ENCODE measurements around the gene NTM.
"Not testable (repeated sequence)": the region's sequence is repeated elsewhere in the genome, so short reads cannot be mapped to it uniquely, and the experiment has no call there.

The NTM gene

DNA sequence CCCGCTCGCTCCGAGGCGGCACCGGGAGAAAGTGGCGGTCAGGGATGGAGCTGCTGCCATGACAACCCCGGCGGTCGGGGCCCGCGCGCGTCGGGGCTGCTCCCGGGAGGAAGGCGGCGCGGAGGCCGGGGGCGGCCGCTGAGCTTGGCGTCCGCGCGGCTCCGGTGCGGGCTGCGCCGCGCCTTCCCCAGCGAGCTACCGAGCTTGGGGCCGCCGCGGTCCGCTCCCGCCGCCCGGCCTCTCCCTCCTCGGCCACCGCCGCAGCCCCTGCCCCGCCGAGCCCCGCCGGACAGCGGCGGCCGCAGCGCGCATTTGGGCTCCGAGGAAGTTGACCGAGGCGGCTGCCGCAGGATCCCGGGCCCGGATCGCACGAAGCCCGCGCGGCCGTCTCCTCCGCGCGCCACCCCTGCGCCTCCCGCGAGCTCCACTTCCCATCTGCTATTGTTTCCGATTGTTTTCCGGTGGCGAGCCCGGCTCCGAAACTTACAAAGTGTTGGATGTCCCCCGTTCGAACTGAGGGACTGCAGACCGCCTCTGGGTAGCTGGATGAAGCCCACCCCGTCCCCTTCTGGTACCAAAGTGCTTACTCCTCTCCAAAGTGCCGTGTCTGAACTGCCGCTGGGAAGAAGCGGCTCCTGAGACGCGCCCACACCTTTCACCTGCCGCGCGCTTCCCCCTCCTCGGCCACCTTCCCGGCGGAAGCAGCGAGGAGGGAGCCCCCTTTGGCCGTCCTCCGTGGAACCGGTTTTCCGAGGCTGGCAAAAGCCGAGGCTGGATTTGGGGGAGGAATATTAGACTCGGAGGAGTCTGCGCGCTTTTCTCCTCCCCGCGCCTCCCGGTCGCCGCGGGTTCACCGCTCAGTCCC is 540.3 kb downstream of the NTM start:
- Histone ChIP-seq H3K14ac (ENCODE audit: low read length in 2 of 2) (peak overlapping the region in 1 of 2 experiments; percentile 58), H2AFZ (ENCODE audit: low read depth, low read length) (peak overlapping the region; percentile 65), H3K79me1 (replicated peaks; ENCODE audit: low read length, poor library complexity, severe bottlenecking) (peaks cover 8% of the 10 kb centered on the region), H2BK120ac (ENCODE audit: low read depth, low read length) (peak overlapping the region; percentile 57), H3K4me3 (ENCODE audit: insufficient read depth in 1 of 2, low read depth in 1 of 2, low read length in 2 of 2) (peak overlapping the region; percentile 86 to 93), H3K18ac (ENCODE audit: low read depth in 1 of 2, low read length in 2 of 2) (peak overlapping the region; percentile 64 to 82), H2BK5ac (ENCODE audit: low read depth, low read length, poor library complexity, severe bottlenecking) (peak overlapping the region; percentile 100), H4K8ac (ENCODE audit: low read length) (peak overlapping the region; percentile 69), H3K27ac (ENCODE audit: low read length, poor library complexity, severe bottlenecking) (peak overlapping the region; percentile 99), H3K4ac (ENCODE audit: low read depth in 1 of 2, low read length in 2 of 2) (peak overlapping the region; percentile 88 to 90), H3K9ac (ENCODE audit: low read length) (peak overlapping the region; percentile 90), H3K36me3 (ENCODE audit: control insufficient read depth in 1 of 2, insufficient read depth in 2 of 2, low read depth in 1 of 2, low read length in 2 of 2) (peaks cover 0 to 3% of the 10 kb centered on the region in 2 experiments), H2AK5ac (ENCODE audit: low read length, severe bottlenecking) (peak overlapping the region; percentile 58), H4K91ac (ENCODE audit: low read length) (peak overlapping the region; percentile 91), H3K9me3 (ENCODE audit: control insufficient read depth, low read length) (no peaks in the 10 kb centered on the region), H3K23ac (ENCODE audit: low read length in 2 of 2) (peak overlapping the region in 1 of 2 experiments; percentile 46), H3K4me2 (ENCODE audit: low read length, poor library complexity, severe bottlenecking) (peak overlapping the region; percentile 67), H2BK15ac (ENCODE audit: low read depth, poor library complexity, severe bottlenecking) (peak overlapping the region; percentile 26), H2BK12ac (ENCODE audit: low read length in 2 of 2) (peak overlapping the region; percentile 49 to 70), H3K4me1 (ENCODE audit: control insufficient read depth, insufficient read depth, low read depth, low read length) (peaks cover 10% of the 10 kb centered on the region), H3K27me3 (ENCODE audit: control insufficient read depth in 1 of 2, insufficient read depth in 1 of 2, low read length in 2 of 2) (no peaks in the 10 kb centered on the region)
- WGBS = under 1% methylated on average over 65 of the region's 105 CpGs
- DNase-seq = peak; percentile 62

DNA sequence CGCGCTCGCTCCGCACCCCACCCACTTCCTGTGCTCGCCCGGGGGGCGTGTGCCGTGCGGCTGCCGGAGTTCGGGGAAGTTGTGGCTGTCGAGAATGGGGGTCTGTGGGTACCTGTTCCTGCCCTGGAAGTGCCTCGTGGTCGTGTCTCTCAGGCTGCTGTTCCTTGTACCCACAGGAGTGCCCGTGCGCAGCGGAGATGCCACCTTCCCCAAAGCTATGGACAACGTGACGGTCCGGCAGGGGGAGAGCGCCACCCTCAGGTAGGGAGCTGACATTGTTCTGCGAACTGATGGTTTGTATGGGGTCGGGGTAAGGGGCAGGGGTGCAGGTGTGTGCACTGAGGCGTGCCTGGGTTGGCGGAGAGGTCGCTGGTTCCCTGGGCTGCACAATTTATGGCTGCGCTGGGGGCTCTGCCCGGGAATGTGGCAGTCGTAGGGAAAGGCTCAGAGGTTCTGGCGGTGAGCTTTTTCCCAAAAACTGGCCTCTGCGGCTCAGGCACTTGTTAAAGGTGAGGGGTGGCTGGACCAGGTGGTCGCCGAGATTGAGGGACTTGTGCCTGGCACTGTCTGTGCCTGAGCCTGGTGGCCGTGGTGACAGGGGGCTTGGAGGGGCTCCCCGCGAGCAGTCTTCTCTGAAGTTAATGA is 541.1 kb downstream of the NTM start:
- peak overlapping the region in 1 of 2 experiments; percentile 75 for H3K14ac ChIP-seq (ENCODE audit: low read length in 2 of 2)
- H3K79me1 ChIP-seq (replicated peaks; ENCODE audit: low read length, poor library complexity, severe bottlenecking); DNase-seq; H3K27me3 ChIP-seq (ENCODE audit: control insufficient read depth in 1 of 2, insufficient read depth in 1 of 2, low read length in 2 of 2); H3K9me3 ChIP-seq (ENCODE audit: control insufficient read depth, low read length); H3K23ac ChIP-seq (ENCODE audit: low read length in 2 of 2): not testable (repeated sequence)
- H4K8ac ChIP-seq (ENCODE audit: low read length) = peak overlapping the region; percentile 69
- H2AFZ ChIP-seq (ENCODE audit: low read depth, low read length) = peak overlapping the region; percentile 65
- H3K36me3 ChIP-seq (ENCODE audit: control insufficient read depth in 1 of 2, insufficient read depth in 2 of 2, low read depth in 1 of 2, low read length in 2 of 2) = peaks cover 0 to 11% of the 10 kb centered on the region in 2 experiments
- H2BK15ac ChIP-seq (ENCODE audit: low read depth, poor library complexity, severe bottlenecking) = peak overlapping the region; percentile 26
- H2BK120ac ChIP-seq (ENCODE audit: low read depth, low read length) = peak overlapping the region; percentile 83
- H2BK12ac ChIP-seq (ENCODE audit: low read length in 2 of 2) = peak overlapping the region in 1 of 2 experiments; percentile 70
- H3K27ac ChIP-seq (ENCODE audit: low read length, poor library complexity, severe bottlenecking) = peak overlapping the region; percentile 99
- peak overlapping the region; percentile 100 for H2BK5ac ChIP-seq (ENCODE audit: low read depth, low read length, poor library complexity, severe bottlenecking)
- peak overlapping the region; percentile 90 for H3K4me2 ChIP-seq (ENCODE audit: low read length, poor library complexity, severe bottlenecking)
- H2AK5ac ChIP-seq (ENCODE audit: low read length, severe bottlenecking) = peak overlapping the region; percentile 86
- peak overlapping the region; percentile 86 to 93 for H3K4me3 ChIP-seq (ENCODE audit: insufficient read depth in 1 of 2, low read depth in 1 of 2, low read length in 2 of 2)
- WGBS = 23% methylated on average over 21 of the region's 36 CpGs
- peak overlapping the region; percentile 90 for H3K9ac ChIP-seq (ENCODE audit: low read length)
- H3K4me1 ChIP-seq (ENCODE audit: control insufficient read depth, insufficient read depth, low read depth, low read length) = peaks cover 14% of the 10 kb centered on the region
- peak overlapping the region in 1 of 2 experiments; percentile 56 for H3K18ac ChIP-seq (ENCODE audit: low read depth in 1 of 2, low read length in 2 of 2)
- peak overlapping the region; percentile 91 for H4K91ac ChIP-seq (ENCODE audit: low read length)
- H3K4ac ChIP-seq (ENCODE audit: low read depth in 1 of 2, low read length in 2 of 2) = peak overlapping the region; percentile 42 to 63

DNA sequence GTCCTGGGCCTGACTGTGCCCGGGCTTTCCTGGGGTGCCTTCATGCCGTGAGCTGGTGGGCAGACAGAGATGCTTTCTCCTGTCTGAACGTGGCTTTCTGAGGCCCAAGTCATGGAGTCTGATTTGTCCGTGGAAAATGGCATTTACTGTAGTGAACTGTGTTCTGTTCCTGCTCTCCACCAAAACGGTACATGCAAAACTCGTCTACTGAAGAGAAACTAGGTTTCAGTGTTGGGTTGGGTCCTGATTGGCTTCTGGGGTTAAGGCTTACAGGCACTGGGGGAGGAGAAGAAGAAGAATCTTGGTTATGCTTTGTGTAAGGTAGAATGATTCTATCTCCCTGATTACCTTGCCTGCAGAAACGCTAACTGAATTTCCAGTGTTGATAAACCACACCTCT is 541.7 kb downstream of the NTM start:
- H3K14ac ChIP-seq (ENCODE audit: low read length in 2 of 2) = no peak overlapping the region
- peak overlapping the region; percentile 81 for H4K91ac ChIP-seq (ENCODE audit: low read length)
- H3K27me3 ChIP-seq (ENCODE audit: control insufficient read depth in 1 of 2, insufficient read depth in 1 of 2, low read length in 2 of 2) = no peaks in the 10 kb centered on the region
- H2BK12ac ChIP-seq (ENCODE audit: low read length in 2 of 2) = peak overlapping the region; percentile 61 to 69
- peaks cover 0 to 13% of the 10 kb centered on the region in 2 experiments for H3K36me3 ChIP-seq (ENCODE audit: control insufficient read depth in 1 of 2, insufficient read depth in 2 of 2, low read depth in 1 of 2, low read length in 2 of 2)
- H3K79me1 ChIP-seq (replicated peaks; ENCODE audit: low read length, poor library complexity, severe bottlenecking) = peaks cover 4% of the 10 kb centered on the region
- no peak overlapping the region for H2AFZ ChIP-seq (ENCODE audit: low read depth, low read length)
- H3K4me1 ChIP-seq (ENCODE audit: control insufficient read depth, insufficient read depth, low read depth, low read length) = peaks cover 17% of the 10 kb centered on the region
- peak overlapping the region; percentile 86 for H2AK5ac ChIP-seq (ENCODE audit: low read length, severe bottlenecking)
- peak overlapping the region; percentile 43 for H4K8ac ChIP-seq (ENCODE audit: low read length)
- H2BK15ac ChIP-seq (ENCODE audit: low read depth, poor library complexity, severe bottlenecking) = no peak overlapping the region
- H3K18ac ChIP-seq (ENCODE audit: low read depth in 1 of 2, low read length in 2 of 2) = peak overlapping the region in 1 of 2 experiments; percentile 56
- H3K27ac ChIP-seq (ENCODE audit: low read length, poor library complexity, severe bottlenecking) = peak overlapping the region; percentile 99
- no peak overlapping the region for H3K23ac ChIP-seq (ENCODE audit: low read length in 2 of 2)
- WGBS = 75% methylated on average over 6 of the region's 7 CpGs
- DNase-seq = no peak
- peak overlapping the region; percentile 42 to 63 for H3K4ac ChIP-seq (ENCODE audit: low read depth in 1 of 2, low read length in 2 of 2)
- H2BK120ac ChIP-seq (ENCODE audit: low read depth, low read length) = peak overlapping the region; percentile 83
- H2BK5ac ChIP-seq (ENCODE audit: low read depth, low read length, poor library complexity, severe bottlenecking) = peak overlapping the region; percentile 95
- H3K9ac ChIP-seq (ENCODE audit: low read length) = peak overlapping the region; percentile 90
- peak overlapping the region; percentile 90 for H3K4me2 ChIP-seq (ENCODE audit: low read length, poor library complexity, severe bottlenecking)
- H3K4me3 ChIP-seq (ENCODE audit: insufficient read depth in 1 of 2, low read depth in 1 of 2, low read length in 2 of 2) = peak overlapping the region; percentile 63 to 93
- H3K9me3 ChIP-seq (ENCODE audit: control insufficient read depth, low read length) = no peaks in the 10 kb centered on the region

DNA sequence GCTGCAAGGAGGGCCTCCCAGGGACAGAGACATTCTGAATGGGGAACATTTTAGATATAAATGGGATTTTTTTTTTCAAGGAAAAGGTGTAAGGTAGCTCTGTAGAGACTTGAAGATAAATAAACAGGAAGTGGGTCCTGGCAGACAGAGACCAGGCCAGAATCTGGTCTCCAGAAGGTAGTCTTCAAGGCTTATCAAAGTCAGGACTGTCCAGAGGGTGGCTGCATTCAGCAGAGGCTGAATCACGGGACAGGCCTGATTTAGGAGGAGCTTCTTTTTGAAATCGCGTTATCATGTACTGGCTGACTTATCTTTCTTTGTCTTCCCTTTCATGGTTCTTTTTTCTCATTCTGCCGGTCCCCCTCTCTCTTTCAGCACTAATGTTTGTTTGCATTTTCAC is 542.9 kb downstream of the NTM start:
- Histone ChIP-seq H3K4me2 (ENCODE audit: low read length, poor library complexity, severe bottlenecking) (peak overlapping the region; percentile 31), H3K14ac (ENCODE audit: low read length in 2 of 2) (no peak overlapping the region), H2BK12ac (ENCODE audit: low read length in 2 of 2) (no peak overlapping the region), H4K8ac (ENCODE audit: low read length) (no peak overlapping the region), H2BK5ac (ENCODE audit: low read depth, low read length, poor library complexity, severe bottlenecking) (peak overlapping the region; percentile 71), H3K27me3 (ENCODE audit: control insufficient read depth in 1 of 2, insufficient read depth in 1 of 2, low read length in 2 of 2) (no peaks in the 10 kb centered on the region), H3K27ac (ENCODE audit: low read length, poor library complexity, severe bottlenecking) (peak overlapping the region; percentile 99), H3K4me3 (ENCODE audit: insufficient read depth in 1 of 2, low read depth in 1 of 2, low read length in 2 of 2) (peak overlapping the region in 1 of 2 experiments; percentile 93), H3K4me1 (ENCODE audit: control insufficient read depth, insufficient read depth, low read depth, low read length) (peaks cover 22% of the 10 kb centered on the region), H3K23ac (ENCODE audit: low read length in 2 of 2) (no peak overlapping the region), H3K9me3 (ENCODE audit: control insufficient read depth, low read length) (no peaks in the 10 kb centered on the region), H2AFZ (ENCODE audit: low read depth, low read length) (no peak overlapping the region), H2AK5ac (ENCODE audit: low read length, severe bottlenecking) (peak overlapping the region; percentile 97), H3K9ac (ENCODE audit: low read length) (no peak overlapping the region), H3K79me1 (replicated peaks; ENCODE audit: low read length, poor library complexity, severe bottlenecking) (peaks cover 2% of the 10 kb centered on the region), H3K4ac (ENCODE audit: low read depth in 1 of 2, low read length in 2 of 2) (no peak overlapping the region), H2BK120ac (ENCODE audit: low read depth, low read length) (no peak overlapping the region), H3K36me3 (ENCODE audit: control insufficient read depth in 1 of 2, insufficient read depth in 2 of 2, low read depth in 1 of 2, low read length in 2 of 2) (peaks cover 0 to 20% of the 10 kb centered on the region in 2 experiments), H4K91ac (ENCODE audit: low read length) (no peak overlapping the region), H3K18ac (ENCODE audit: low read depth in 1 of 2, low read length in 2 of 2) (no peak overlapping the region), H2BK15ac (ENCODE audit: low read depth, poor library complexity, severe bottlenecking) (no peak overlapping the region)
- WGBS = 79% methylated on average over 3 of the region's 4 CpGs
- no peak for DNase-seq

All from mesenchymal stem cell (in vitro differentiated cells and primary cell).